K562 (cell line): ENCODE data around the gene UGT8. TPM values are rescaled to one million over a fixed set of nuclear protein-coding genes. Genes with fewer than 3 reads are reported as not detected.

ENCODE experiments used
- ATAC-seq: fragments of 200-7000 bp; cut with Tn5 transposase; 3 replicates; pipeline ENCODE4 v1.9.1; 2020; ENCODE audit warnings: moderate library complexity
- BruUV-seq: library from RNA; stranded (reverse); fragments of 400-500 nt; replicated peaks from 2 replicates; lab custom pipeline; 2021; lab: Mats Ljungman, UMichigan
- CTCF ChIA-PET: fragments of 300-600 bp; formaldehyde crosslinking; extraction: SDS; loops from one replicate; lab custom pipeline; 2021; ENCODE audit warnings: low intra/inter-chr PET ratio; lab: Yijun Ruan, JAX
- POLR2A ChIA-PET: fragments of 300-600, 350-650 bp; sonication (Branson Sonifier 250); formaldehyde crosslinking; extraction: SDS; loops from one replicate; lab custom pipeline; 2021; ENCODE audit warnings: antibody characterized with exemption, inconsistent platforms; lab: Yijun Ruan, JAX
- DNase-seq, 4 experiments: peaks; one replicate each; pipeline versions ENCODE4 v3.0.0 to v3.0.0-alpha.2; 2011 to 2018; ENCODE audit warnings: low spot score in 3 of 4, mixed read lengths in 3 of 4; ENCODE audit errors: extremely low read depth in 1 of 4
- FAIRE-seq: peaks from 2 replicates; lab custom pipeline; 2011; peaks lifted over from hg19 to GRCh38; lab: Jason Lieb, UNC
- H2AFZ ChIP-seq: 2 replicates; pipeline ENCODE4 v1.6.0; 2011; ENCODE audit warnings: low read depth, low read length, control low read depth, inconsistent platforms
- H3K27ac ChIP-seq: fragments of 200-600 bp; 3 replicates; pipeline ENCODE4 v1.8.0; 2011; ENCODE audit warnings: low read depth, mild to moderate bottlenecking, control low read depth, inconsistent platforms, low read length, moderate library complexity, mixed read lengths; ENCODE audit errors: extremely low read depth
- H3K27me3 ChIP-seq, 2 experiments: fragments of 300-600 bp in 1 of 2; 2 replicates in 1 of 2; 3 replicates in 1 of 2; pipeline versions ENCODE4 v1.6.0 to v1.8.0; 2011; ENCODE audit warnings: inconsistent platforms in 2 of 2, low read length in 2 of 2, mild to moderate bottlenecking in 1 of 2, mixed read lengths in 1 of 2, moderate library complexity in 1 of 2; ENCODE audit not compliant: control insufficient read depth in 2 of 2, insufficient read depth in 2 of 2
- H3K36me3 ChIP-seq: fragments of 300-600 bp; 3 replicates; pipeline ENCODE4 v1.8.0; 2011; ENCODE audit warnings: mild to moderate bottlenecking, low read length, inconsistent platforms; ENCODE audit not compliant: control insufficient read depth, insufficient read depth
- H3K4me1 ChIP-seq, 2 experiments: fragments of 200-600 bp in 1 of 2; replicated peaks in 1 of 2; 2 replicates in 1 of 2; 3 replicates in 1 of 2; pipeline versions ENCODE4 v1.5.1 to v1.8.0; 2011; ENCODE audit warnings: inconsistent platforms in 2 of 2, low read length in 2 of 2, mild to moderate bottlenecking in 1 of 2, mixed read lengths in 1 of 2, moderate library complexity in 1 of 2; ENCODE audit not compliant: control insufficient read depth in 2 of 2, insufficient read depth in 2 of 2
- H3K4me2 ChIP-seq: 2 replicates; pipeline ENCODE4 v1.6.1; 2011; ENCODE audit warnings: low read length, control low read depth, inconsistent platforms, mixed read lengths; ENCODE audit not compliant: insufficient read depth
- H3K4me3 ChIP-seq: fragments of 200-600 bp; sonication (generic), shearing (Covaris generic); 2 replicates; pipeline ENCODE4 v1.5.1; 2016; ENCODE audit warnings: control low read depth, inconsistent platforms
- H3K79me2 ChIP-seq: fragments of 200-600 bp; 3 replicates; pipeline ENCODE4 v1.8.0; 2011; ENCODE audit warnings: low read length, inconsistent platforms; ENCODE audit not compliant: control insufficient read depth, insufficient read depth
- H3K9ac ChIP-seq, 2 experiments: 2 replicates each; pipeline versions ENCODE4 v1.6.0 to v1.6.1; 2011; ENCODE audit warnings: low read depth in 2 of 2, low read length in 2 of 2, control low read depth in 1 of 2, inconsistent platforms in 1 of 2, mild to moderate bottlenecking in 1 of 2, mixed read lengths in 1 of 2; ENCODE audit not compliant: insufficient read depth in 1 of 2
- H3K9me1 ChIP-seq: one replicate; pipeline ENCODE4 v1.6.0; 2011; ENCODE audit warnings: inconsistent platforms, mild to moderate bottlenecking, low read length, moderate library complexity; ENCODE audit not compliant: control insufficient read depth, insufficient read depth
- H3K9me3 ChIP-seq: replicated peaks from 2 replicates; pipeline ENCODE4 v1.5.1; 2011; ENCODE audit warnings: low read depth, low read length, inconsistent platforms; ENCODE audit not compliant: control insufficient read depth, insufficient read depth
- H4K20me1 ChIP-seq: replicated peaks from 2 replicates; pipeline ENCODE4 v1.6.1; 2011; ENCODE audit warnings: low read length, inconsistent platforms, mixed read lengths; ENCODE audit not compliant: control insufficient read depth, insufficient read depth
- CCNT2 ChIP-seq: IDR thresholded peaks from 2 replicates; pipeline ENCODE4 v1.6.1; 2011; ENCODE audit warnings: borderline replicate concordance, low read depth, mild to moderate bottlenecking, moderate library complexity, mixed read lengths, low read length; ENCODE audit not compliant: insufficient read length; ENCODE audit errors: extremely low read depth
- ETV5 ChIP-seq: sonication (generic); formaldehyde crosslinking; IDR thresholded peaks from 2 replicates; pipeline ENCODE4 v1.4.0; 2020; ENCODE audit warnings: low read depth, mild to moderate bottlenecking, missing genetic modification reagents
- GATAD2A ChIP-seq: fragments of 450-650 bp; IDR thresholded peaks from 2 replicates; pipeline ENCODE4 v1.6.1; 2017
- KAT2B ChIP-seq: IDR thresholded peaks from one replicate; pipeline ENCODE4 v1.6.1; 2012; ENCODE audit warnings: low read depth, mild to moderate bottlenecking, control low read depth, inconsistent platforms, low read length, moderate library complexity
- ZFP30 ChIP-seq: fragments of 250-450 bp; sonication (Bioruptor Pico); IDR thresholded peaks from 2 replicates; pipeline ENCODE4 v1.8.0; 2022; ENCODE audit warnings: moderate library complexity, mild to moderate bottlenecking, inconsistent platforms, borderline replicate concordance
- ZNF133 ChIP-seq: fragments of 250-450 bp; sonication (Bioruptor Pico); IDR thresholded peaks from 2 replicates; pipeline ENCODE4 v1.4.0; 2020; ENCODE audit warnings: mild to moderate bottlenecking
- ZNF24 ChIP-seq: fragments of 450-650 bp; IDR thresholded peaks from 2 replicates; pipeline ENCODE4 v1.6.1; 2016
- ZNF668 ChIP-seq: fragments of 250-450 bp; sonication (Bioruptor Pico); IDR thresholded peaks from 2 replicates; pipeline ENCODE4 v1.8.0; 2022; ENCODE audit warnings: mild to moderate bottlenecking, inconsistent platforms
- ZSCAN29 ChIP-seq: fragments of 450-650 bp; IDR thresholded peaks from 2 replicates; pipeline ENCODE4 v1.6.1; 2017
- WGBS: fragments of 100-300 bp; shearing (Covaris generic); methylation state at CpG from one replicate; pipeline ENCODE4 v1.1.6; 2016; ENCODE audit warnings: low coverage, mixed read lengths; ENCODE audit not compliant: insufficient coverage; ENCODE audit errors: missing lambda C conversion rate; 5-methylcytosine and 5-hydroxymethylcytosine counted together
- in situ Hi-C: fragments of 300-500 bp; cut with MboI; formaldehyde crosslinking; loops from 4 replicates; pipeline ENCODE4 v1.15.0; 2018; ENCODE audit warnings: inconsistent platforms, mixed read lengths
- intact Hi-C: fragments of 100-400 bp; cut with micrococcal nuclease; formaldehyde crosslinking; loops from 2 replicates; pipeline ENCODE4 v1.14.2; 2022
- polyA plus RNA-seq, 8 experiments: library from polyadenylated mRNA; depleted of rRNA in 4 of 8; stranded (reverse) in 5 of 8; unstranded in 3 of 8; fragments of >200 nt; fragmentation: Nextera tagmentation in 2 of 8; fragmentation: Illumina TruSeq in 1 of 8; extraction: Ambion mirVana in 2 of 8; extraction: Trizol in 1 of 8; gene quantifications; 2 replicates each; pipeline versions ENCODE4 v1.2.1 to v1.2.3, GENCODE V29; 2011 to 2014; ENCODE audit warnings: inconsistent platforms in 1 of 8, missing spikeins in 1 of 8
- total RNA-seq, 7 experiments: library from RNA; depleted of rRNA in 6 of 7; stranded (reverse); fragments of >200 nt in 6 of 7; fragmentation: Illumina TruSeq in 2 of 7; extraction: Trizol in 2 of 7; gene quantifications; 2 replicates each; pipeline versions ENCODE4 v1.2.1 to v1.2.3, GENCODE V29; 2011 to 2021; ENCODE audit warnings: low replicate concordance in 1 of 7
- TF ChIP-seq, protein P1 (sequence below): fragments of 250-450 bp; sonication (Bioruptor Pico); IDR thresholded peaks from 2 replicates; pipeline ENCODE4 v1.4.0; 2020
- TF ChIP-seq, protein P2 (sequence below), 2 experiments: IDR thresholded peaks; 2 replicates each; pipeline ENCODE4 v1.6.1; 2011; ENCODE audit warnings: borderline replicate concordance in 1 of 2, control low read depth in 1 of 2, low read depth in 1 of 2, low read length in 1 of 2, mild to moderate bottlenecking in 1 of 2, mixed read lengths in 1 of 2, moderate library complexity in 1 of 2; ENCODE audit not compliant: insufficient read depth in 1 of 2, insufficient read length in 1 of 2, poor library complexity in 1 of 2, severe bottlenecking in 1 of 2; ENCODE audit errors: extremely low read depth in 1 of 2
- TF ChIP-seq, protein P3 (sequence below): fragments of 250-450 bp; sonication (Bioruptor Pico); IDR thresholded peaks from 2 replicates; pipeline ENCODE4 v1.8.0; 2021; ENCODE audit warnings: mild to moderate bottlenecking, moderate library complexity

UGT8 gene
- total and polyA plus RNA-seq, 9 of the 15 experiments (the other 6 are each of a cell fraction or from before 2014, with no cell fraction given), result 3.0 to 10.7 (median 6.0) TPM

GRCh38 chr4:114626196-114626595, 27.6 kb downstream of the UGT8 start:
- ATAC-seq, result no peak

More at GRCh38 chr4:114626196-114626595, 27.6 kb downstream of the UGT8 start:
- Histone ChIP-seq H3K79me2 (peaks cover 3% of the 10 kb centered on the region; the same call in 2 of the 3 replicates), H3K9me3 (no peaks in the 10 kb centered on the region; the same call in 1 of the 2 replicates), H3K9ac (no peak overlapping the region), H3K36me3 (peaks cover 6% of the 10 kb centered on the region; the same call in 1 of the 3 replicates), H3K4me3 (no peak overlapping the region), H2AFZ (no peak overlapping the region), H4K20me1 (no peaks in the 10 kb centered on the region), H3K4me2 (no peak overlapping the region), H3K27ac (no peak overlapping the region), H3K27me3 (no peaks in the 10 kb centered on the region), H3K4me1 (no peaks in the 10 kb centered on the region), H3K9me1 (no peaks in the 10 kb centered on the region)
- no TSS peak for BruUV-seq
- TF ChIP-seq ZNF24, result no peak
- TF ChIP-seq, protein P1, sequence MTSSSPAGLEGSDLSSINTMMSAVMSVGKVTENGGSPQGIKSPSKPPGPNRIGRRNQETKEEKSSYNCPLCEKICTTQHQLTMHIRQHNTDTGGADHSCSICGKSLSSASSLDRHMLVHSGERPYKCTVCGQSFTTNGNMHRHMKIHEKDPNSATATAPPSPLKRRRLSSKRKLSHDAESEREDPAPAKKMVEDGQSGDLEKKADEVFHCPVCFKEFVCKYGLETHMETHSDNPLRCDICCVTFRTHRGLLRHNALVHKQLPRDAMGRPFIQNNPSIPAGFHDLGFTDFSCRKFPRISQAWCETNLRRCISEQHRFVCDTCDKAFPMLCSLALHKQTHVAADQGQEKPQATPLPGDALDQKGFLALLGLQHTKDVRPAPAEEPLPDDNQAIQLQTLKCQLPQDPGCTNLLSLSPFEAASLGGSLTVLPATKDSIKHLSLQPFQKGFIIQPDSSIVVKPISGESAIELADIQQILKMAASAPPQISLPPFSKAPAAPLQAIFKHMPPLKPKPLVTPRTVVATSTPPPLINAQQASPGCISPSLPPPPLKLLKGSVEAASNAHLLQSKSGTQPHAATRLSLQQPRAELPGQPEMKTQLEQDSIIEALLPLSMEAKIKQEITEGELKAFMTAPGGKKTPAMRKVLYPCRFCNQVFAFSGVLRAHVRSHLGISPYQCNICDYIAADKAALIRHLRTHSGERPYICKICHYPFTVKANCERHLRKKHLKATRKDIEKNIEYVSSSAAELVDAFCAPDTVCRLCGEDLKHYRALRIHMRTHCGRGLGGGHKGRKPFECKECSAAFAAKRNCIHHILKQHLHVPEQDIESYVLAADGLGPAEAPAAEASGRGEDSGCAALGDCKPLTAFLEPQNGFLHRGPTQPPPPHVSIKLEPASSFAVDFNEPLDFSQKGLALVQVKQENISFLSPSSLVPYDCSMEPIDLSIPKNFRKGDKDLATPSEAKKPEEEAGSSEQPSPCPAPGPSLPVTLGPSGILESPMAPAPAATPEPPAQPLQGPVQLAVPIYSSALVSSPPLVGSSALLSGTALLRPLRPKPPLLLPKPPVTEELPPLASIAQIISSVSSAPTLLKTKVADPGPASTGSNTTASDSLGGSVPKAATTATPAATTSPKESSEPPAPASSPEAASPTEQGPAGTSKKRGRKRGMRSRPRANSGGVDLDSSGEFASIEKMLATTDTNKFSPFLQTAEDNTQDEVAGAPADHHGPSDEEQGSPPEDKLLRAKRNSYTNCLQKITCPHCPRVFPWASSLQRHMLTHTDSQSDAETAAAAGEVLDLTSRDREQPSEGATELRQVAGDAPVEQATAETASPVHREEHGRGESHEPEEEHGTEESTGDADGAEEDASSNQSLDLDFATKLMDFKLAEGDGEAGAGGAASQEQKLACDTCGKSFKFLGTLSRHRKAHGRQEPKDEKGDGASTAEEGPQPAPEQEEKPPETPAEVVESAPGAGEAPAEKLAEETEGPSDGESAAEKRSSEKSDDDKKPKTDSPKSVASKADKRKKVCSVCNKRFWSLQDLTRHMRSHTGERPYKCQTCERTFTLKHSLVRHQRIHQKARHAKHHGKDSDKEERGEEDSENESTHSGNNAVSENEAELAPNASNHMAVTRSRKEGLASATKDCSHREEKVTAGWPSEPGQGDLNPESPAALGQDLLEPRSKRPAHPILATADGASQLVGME (CRISPR knock-in tag), result no peak
- TF ChIP-seq, protein P2, sequence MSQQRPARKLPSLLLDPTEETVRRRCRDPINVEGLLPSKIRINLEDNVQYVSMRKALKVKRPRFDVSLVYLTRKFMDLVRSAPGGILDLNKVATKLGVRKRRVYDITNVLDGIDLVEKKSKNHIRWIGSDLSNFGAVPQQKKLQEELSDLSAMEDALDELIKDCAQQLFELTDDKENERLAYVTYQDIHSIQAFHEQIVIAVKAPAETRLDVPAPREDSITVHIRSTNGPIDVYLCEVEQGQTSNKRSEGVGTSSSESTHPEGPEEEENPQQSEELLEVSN (IDR thresholded peaks at IDR 0.05; ENCODE audit: borderline replicate concordance in 1 of 2, extremely low read depth in 1 of 2, insufficient read depth in 1 of 2, insufficient read length in 1 of 2, low read depth in 1 of 2, low read length in 1 of 2, poor library complexity in 1 of 2, severe bottlenecking in 1 of 2), result no peak
- TF ChIP-seq ZNF133, result no peak
- no peak for TF ChIP-seq GATAD2A
- no peak for TF ChIP-seq ZFP30 (CRISPR knock-in tag)
- no peak for TF ChIP-seq CCNT2
- no peak for TF ChIP-seq ZSCAN29
- no peak for TF ChIP-seq ZNF668 (CRISPR knock-in tag)
- TF ChIP-seq, protein P3, sequence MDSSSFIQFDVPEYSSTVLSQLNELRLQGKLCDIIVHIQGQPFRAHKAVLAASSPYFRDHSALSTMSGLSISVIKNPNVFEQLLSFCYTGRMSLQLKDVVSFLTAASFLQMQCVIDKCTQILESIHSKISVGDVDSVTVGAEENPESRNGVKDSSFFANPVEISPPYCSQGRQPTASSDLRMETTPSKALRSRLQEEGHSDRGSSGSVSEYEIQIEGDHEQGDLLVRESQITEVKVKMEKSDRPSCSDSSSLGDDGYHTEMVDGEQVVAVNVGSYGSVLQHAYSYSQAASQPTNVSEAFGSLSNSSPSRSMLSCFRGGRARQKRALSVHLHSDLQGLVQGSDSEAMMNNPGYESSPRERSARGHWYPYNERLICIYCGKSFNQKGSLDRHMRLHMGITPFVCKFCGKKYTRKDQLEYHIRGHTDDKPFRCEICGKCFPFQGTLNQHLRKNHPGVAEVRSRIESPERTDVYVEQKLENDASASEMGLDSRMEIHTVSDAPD, result no peak
- no peak for TF ChIP-seq ETV5 (CRISPR knock-in tag)
- TF ChIP-seq KAT2B, result no peak
- POLR2A ChIA-PET, result no interaction called here
- FAIRE-seq (no peak), DNase-seq (no peak)
- WGBS, result 39% methylated on average over 2 of the region's 2 CpGs
- CTCF ChIA-PET, result no interaction called here
- intact Hi-C loops (no loop called here), in situ Hi-C loops (no loop called here)
